ENCODE measurements around the gene TRAPPC11.

GRCh38 chr4:183700407-183700806 lies 41.3 kb downstream of the TRAPPC11 start:
- TF ChIP-seq POLR2AphosphoS5 (IDR thresholded peaks at IDR 0.05; ENCODE audit: insufficient read depth in 1 of 2, low read depth in 1 of 2): no peak
- TF ChIP-seq POLR2A (IDR thresholded peaks at IDR 0.05): no peak
